Stimulated activated naive B cell treated with anti-CD40 and anti-IgM and Interleukin-4, amounts not matched to agents 10 μg/mL and 1 μg/mL and 100 μg/mL, for 72 hours (primary cell): Measurements from ENCODE around the gene KCNAB3.

ENCODE experiments used
- ATAC-seq, 2 donors: fragments of 150-1000 bp; cut with Tn5 transposase; replicated peaks; 2 replicates each; pipeline ENCODE4 v1.10.0; 2021; ENCODE audit warnings: moderate library complexity in 1 of 2
- DNase-seq: peaks from one replicate; pipeline ENCODE4 v3.0.0; 2021
- H3K27ac Mint-ChIP-seq: one replicate; pipeline ENCODE4 v1.8.0; 2022; ENCODE audit warnings: mild to moderate bottlenecking, mixed read lengths
- H3K27me3 Mint-ChIP-seq, 2 donors: one replicate each; pipeline ENCODE4 v1.8.0; 2022; ENCODE audit warnings: mixed read lengths in 2 of 2
- H3K36me3 Mint-ChIP-seq, 2 donors: one replicate each; pipeline ENCODE4 v1.8.0; 2022; ENCODE audit warnings: mixed read lengths in 2 of 2, mild to moderate bottlenecking in 1 of 2
- H3K4me1 Mint-ChIP-seq, 2 donors: one replicate each; pipeline ENCODE4 v1.8.0; 2022; ENCODE audit warnings: mixed read lengths in 2 of 2, mild to moderate bottlenecking in 1 of 2
- H3K4me3 Mint-ChIP-seq, 2 donors: one replicate each; pipeline ENCODE4 v1.8.0; 2022; ENCODE audit warnings: mild to moderate bottlenecking in 2 of 2, mixed read lengths in 2 of 2, moderate library complexity in 1 of 2
- H3K9me3 Mint-ChIP-seq, 2 donors: one replicate each; pipeline ENCODE4 v1.8.0; 2022; ENCODE audit warnings: mixed read lengths in 2 of 2, mild to moderate bottlenecking in 1 of 2

Gene KCNAB3

GRCh38 chr17:7883781-7884386 is 45.8 kb downstream of the KCNAB3 start:
- H3K27ac Mint-ChIP-seq, result peak overlapping the region; percentile 33
- DNase-seq, result no peak
- H3K4me3 Mint-ChIP-seq, result peak overlapping the region; percentile 58 to 59
- no peaks in the 10 kb centered on the region for H3K9me3 Mint-ChIP-seq
- no peak for ATAC-seq
- no peaks in the 10 kb centered on the region for H3K27me3 Mint-ChIP-seq
- peaks cover 0 to 7% of the 10 kb centered on the region in 2 donors for H3K36me3 Mint-ChIP-seq
- H3K4me1 Mint-ChIP-seq, result peaks cover 8 to 9% of the 10 kb centered on the region in 2 donors

GRCh38 chr17:7882629-7883028 is 47.0 kb downstream of the KCNAB3 start:
- Mint-ChIP-seq H3K4me1 (peaks cover 8 to 9% of the 10 kb centered on the region in 2 donors), H3K27me3 (no peaks in the 10 kb centered on the region), H3K27ac (no peak overlapping the region), H3K9me3 (no peaks in the 10 kb centered on the region), H3K36me3 (peaks cover 0 to 7% of the 10 kb centered on the region in 2 donors), H3K4me3 (no peak overlapping the region)
- no peak for ATAC-seq
- DNase-seq, result no peak

GRCh38 chr17:7882068-7882467 is 47.6 kb downstream of the KCNAB3 start:
- Mint-ChIP-seq H3K36me3 (peaks cover 2 to 7% of the 10 kb centered on the region in 2 donors), H3K4me3 (no peak overlapping the region), H3K27me3 (no peaks in the 10 kb centered on the region), H3K9me3 (no peaks in the 10 kb centered on the region), H3K4me1 (peaks cover 8 to 9% of the 10 kb centered on the region in 2 donors), H3K27ac (no peak overlapping the region)
- DNase-seq, result no peak
- ATAC-seq, result no peak

GRCh38 chr17:7881276-7882054 is 48.2 kb downstream of the KCNAB3 start:
- Mint-ChIP-seq H3K27ac (no peak overlapping the region), H3K27me3 (no peaks in the 10 kb centered on the region), H3K9me3 (no peaks in the 10 kb centered on the region), H3K36me3 (peaks cover 2 to 7% of the 10 kb centered on the region in 2 donors), H3K4me1 (peaks cover 6 to 10% of the 10 kb centered on the region in 2 donors), H3K4me3 (no peak overlapping the region)
- no peak for DNase-seq
- ATAC-seq, result no peak

- peak; percentile 32 to 53 for ATAC-seq
- H3K36me3 Mint-ChIP-seq, result peaks cover 8% of the 10 kb centered on the region in 2 donors
- no peak overlapping the region for H3K27ac Mint-ChIP-seq
- peaks cover 6 to 9% of the 10 kb centered on the region in 2 donors for H3K4me1 Mint-ChIP-seq
- no peaks in the 10 kb centered on the region for H3K27me3 Mint-ChIP-seq
- no peak for DNase-seq
- no peak overlapping the region for H3K4me3 Mint-ChIP-seq
- H3K9me3 Mint-ChIP-seq, result no peaks in the 10 kb centered on the region
Observed at GRCh38 chr17:7880076-7880868, 49.4 kb downstream of the KCNAB3 start.

GRCh38 chr17:7878234-7878633 is 51.4 kb downstream of the KCNAB3 start:
- no peak for ATAC-seq
- H3K27ac Mint-ChIP-seq, result no peak overlapping the region
- no peak for DNase-seq
- peaks cover 18% of the 10 kb centered on the region in 2 donors for H3K36me3 Mint-ChIP-seq
- H3K4me3 Mint-ChIP-seq, result no peak overlapping the region
- peaks cover 9 to 10% of the 10 kb centered on the region in 2 donors for H3K4me1 Mint-ChIP-seq
- no peaks in the 10 kb centered on the region for H3K27me3 Mint-ChIP-seq
- H3K9me3 Mint-ChIP-seq, result no peaks in the 10 kb centered on the region

- H3K4me1 Mint-ChIP-seq, result peaks cover 9 to 10% of the 10 kb centered on the region in 2 donors
- ATAC-seq (no peak), DNase-seq (no peak)
- H3K27me3 Mint-ChIP-seq, result no peaks in the 10 kb centered on the region
- no peak overlapping the region for H3K4me3 Mint-ChIP-seq
- peaks cover 20 to 24% of the 10 kb centered on the region in 2 donors for H3K36me3 Mint-ChIP-seq
- no peak overlapping the region for H3K27ac Mint-ChIP-seq
- H3K9me3 Mint-ChIP-seq, result no peaks in the 10 kb centered on the region
Observed at GRCh38 chr17:7875804-7876370, 53.8 kb downstream of the KCNAB3 start.

- H3K27me3 Mint-ChIP-seq, result no peaks in the 10 kb centered on the region
- H3K4me1 Mint-ChIP-seq, result peaks cover 11 to 12% of the 10 kb centered on the region in 2 donors
- DNase-seq, result no peak
- no peak overlapping the region for H3K4me3 Mint-ChIP-seq
- H3K27ac Mint-ChIP-seq, result no peak overlapping the region
- H3K36me3 Mint-ChIP-seq, result peaks cover 21 to 26% of the 10 kb centered on the region in 2 donors
- no peaks in the 10 kb centered on the region for H3K9me3 Mint-ChIP-seq
- no peak for ATAC-seq
Observed at GRCh38 chr17:7873051-7873450, 56.6 kb downstream of the KCNAB3 start.
